ENCODE results near the gene HEATR5A. TPM values are rescaled to one million over a fixed set of nuclear protein-coding genes. Genes with fewer than 3 reads are reported as not detected.
A peak's percentile ranks its signal among the peaks of the same experiment; 100 is the strongest.

HEATR5A gene
- total RNA-seq, 2 donors from 2014 or later = 10.0 to 16.3 TPM

DNA sequence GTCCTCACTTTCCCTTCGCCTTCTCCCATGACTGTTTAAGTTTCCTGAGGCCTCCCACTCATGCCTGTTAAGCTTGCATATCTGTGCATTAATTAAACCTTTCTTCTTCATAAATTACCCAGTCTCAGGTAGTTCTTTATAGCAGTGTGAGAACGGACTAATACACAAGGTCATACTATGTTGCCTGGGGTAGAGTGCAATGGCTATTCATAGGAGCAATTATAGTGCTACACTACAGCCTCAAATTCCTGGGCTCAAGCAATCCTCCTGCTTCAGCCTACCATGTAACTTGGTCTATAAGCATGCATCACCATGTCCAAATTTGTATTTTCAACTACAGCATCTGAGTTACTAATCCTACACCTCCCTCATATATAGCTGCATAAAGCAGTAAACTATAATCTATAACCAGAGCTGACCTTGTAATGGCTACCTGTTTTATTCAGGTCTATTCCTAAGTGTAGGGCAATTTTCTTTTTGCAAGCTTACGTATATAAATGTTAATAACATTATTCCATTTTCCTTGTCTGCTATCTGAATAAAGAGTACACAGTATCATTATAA, 18.9 kb downstream of the HEATR5A start:
- no peaks in the 10 kb centered on the region for H3K27me3 ChIP-seq (replicated peaks; ENCODE audit: insufficient read depth)
- H3K4me1 ChIP-seq (replicated peaks) = no peaks in the 10 kb centered on the region
- 91% methylated on average over 3 of the region's 3 CpGs for WGBS
- intact Hi-C loops (cut with DNase I) = no loop called here
- H3K27ac ChIP-seq = no peak overlapping the region
- H3K9me3 ChIP-seq = no peaks in the 10 kb centered on the region
- no peak for TF ChIP-seq POLR2A (IDR thresholded peaks at IDR 0.05)
- H3K4me3 ChIP-seq = no peak overlapping the region
- H3K36me3 ChIP-seq = no peaks in the 10 kb centered on the region
- DNase-seq (ENCODE audit: low spot score) = no peak

- H3K36me3 ChIP-seq = no peaks in the 10 kb centered on the region
- H3K4me1 ChIP-seq (replicated peaks) = no peaks in the 10 kb centered on the region
- H3K27me3 ChIP-seq (replicated peaks; ENCODE audit: insufficient read depth) = no peaks in the 10 kb centered on the region
- H3K4me3 ChIP-seq = no peak overlapping the region
- DNase-seq (ENCODE audit: low spot score) = no peak
- no peak overlapping the region for H3K27ac ChIP-seq
- H3K9me3 ChIP-seq = no peaks in the 10 kb centered on the region
- TF ChIP-seq POLR2AphosphoS5 (IDR thresholded peaks at IDR 0.05) (no peak), CTCF (IDR thresholded peaks at IDR 0.05) (no peak), POLR2A (IDR thresholded peaks at IDR 0.05) (no peak)
- intact Hi-C loops (cut with DNase I) = no loop called here
- 94% methylated on average over 5 of the region's 5 CpGs for WGBS
Measured at GRCh38 chr14:31400031-31400638, 20.2 kb downstream of the HEATR5A start.

DNA sequence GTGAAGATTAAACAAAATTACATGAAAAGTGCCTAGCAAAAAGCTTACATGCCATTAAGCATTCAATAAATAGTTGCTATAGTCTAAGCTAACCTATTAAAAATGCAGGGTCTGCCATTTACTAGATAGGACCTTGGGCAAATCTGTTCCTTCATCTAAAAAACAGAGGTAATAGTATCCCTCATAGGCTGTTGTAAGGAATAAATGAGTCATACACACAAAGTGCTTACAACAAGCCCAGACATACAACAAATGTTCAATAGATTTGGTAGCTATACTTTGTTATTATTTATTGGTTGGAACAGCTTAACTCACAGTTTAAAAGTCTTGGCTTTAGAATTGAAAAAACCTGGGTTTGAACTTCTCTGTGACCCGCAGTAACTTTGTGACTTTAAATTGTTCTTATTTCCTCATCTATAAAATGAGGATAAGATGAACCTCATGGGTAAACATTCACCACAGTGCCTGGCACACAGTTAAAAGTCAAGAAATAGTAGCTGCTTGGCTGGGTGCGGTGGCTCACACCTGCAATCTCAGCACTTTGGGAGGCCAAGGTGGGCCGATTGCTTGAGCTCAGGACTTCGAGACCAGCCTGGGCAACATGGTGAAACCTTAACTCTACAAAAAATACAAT, 24.7 kb downstream of the HEATR5A start:
- intact Hi-C loops (cut with DNase I) = no loop called here
- TF ChIP-seq POLR2AphosphoS5 (IDR thresholded peaks at IDR 0.05) (no peak), POLR2A (IDR thresholded peaks at IDR 0.05) (no peak), CTCF (IDR thresholded peaks at IDR 0.05) (no peak)
- Histone ChIP-seq H3K36me3 (no peaks in the 10 kb centered on the region), H3K4me1 (replicated peaks) (no peaks in the 10 kb centered on the region), H3K27me3 (replicated peaks; ENCODE audit: insufficient read depth) (no peaks in the 10 kb centered on the region), H3K27ac (no peak overlapping the region), H3K4me3 (no peak overlapping the region), H3K9me3 (no peaks in the 10 kb centered on the region)
- peak; percentile 8 for DNase-seq (ENCODE audit: low spot score)
- 74% methylated on average over 4 of the region's 4 CpGs for WGBS

DNA sequence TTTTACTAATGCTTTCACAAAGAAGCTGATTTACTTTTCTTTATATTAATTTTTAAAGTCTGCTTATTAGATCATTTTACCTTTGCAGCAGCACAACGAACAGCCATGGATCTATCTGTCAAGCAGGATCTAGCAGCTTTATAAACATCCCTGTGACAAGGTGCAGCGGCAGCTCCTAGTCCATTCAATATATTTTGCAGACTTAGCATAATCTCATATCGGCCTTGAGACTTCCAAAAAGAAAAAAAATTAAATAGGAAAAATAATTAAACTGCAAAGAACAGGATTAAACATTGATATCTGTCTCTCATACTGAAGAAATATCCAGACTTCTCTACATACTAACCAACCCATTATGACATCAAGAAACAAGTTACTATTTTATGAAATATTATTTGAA, 25.2 kb downstream of the HEATR5A start:
- Histone ChIP-seq H3K4me3 (no peak overlapping the region), H3K36me3 (no peaks in the 10 kb centered on the region), H3K27ac (no peak overlapping the region), H3K4me1 (replicated peaks) (no peaks in the 10 kb centered on the region), H3K27me3 (replicated peaks; ENCODE audit: insufficient read depth) (no peaks in the 10 kb centered on the region), H3K9me3 (no peaks in the 10 kb centered on the region)
- intact Hi-C loops (cut with DNase I) = no loop called here
- DNase-seq (ENCODE audit: low spot score) = no peak
- no peak for TF ChIP-seq POLR2AphosphoS5 (IDR thresholded peaks at IDR 0.05)
- no peak for TF ChIP-seq CTCF (IDR thresholded peaks at IDR 0.05)
- no peak for TF ChIP-seq POLR2A (IDR thresholded peaks at IDR 0.05)
- WGBS = 72% methylated on average over 3 of the region's 3 CpGs

- no peak for DNase-seq (ENCODE audit: low spot score)
- intact Hi-C loops (cut with DNase I) = no loop called here
- no peaks in the 10 kb centered on the region for H3K9me3 ChIP-seq
- H3K4me1 ChIP-seq (replicated peaks) = no peaks in the 10 kb centered on the region
- TF ChIP-seq POLR2A (IDR thresholded peaks at IDR 0.05) = no peak
- no peak for TF ChIP-seq CTCF (IDR thresholded peaks at IDR 0.05)
- no peak for TF ChIP-seq POLR2AphosphoS5 (IDR thresholded peaks at IDR 0.05)
- no peaks in the 10 kb centered on the region for H3K36me3 ChIP-seq
- H3K4me3 ChIP-seq = no peak overlapping the region
- H3K27me3 ChIP-seq (replicated peaks; ENCODE audit: insufficient read depth) = no peaks in the 10 kb centered on the region
- no peak overlapping the region for H3K27ac ChIP-seq
Measured at GRCh38 chr14:31391977-31392503, 28.3 kb downstream of the HEATR5A start.

All from prostate gland (tissue), 2 donors.